ENCODE measurements around the gene SLC16A2. TPM values are rescaled to one million over a fixed set of nuclear protein-coding genes. Genes with fewer than 3 reads are reported as not detected.
"Not testable (repeated sequence)": the region's sequence is repeated elsewhere in the genome, so short reads cannot be mapped to it uniquely, and the experiment has no call there.

The SLC16A2 gene
- total RNA-seq, 6 experiments from 2014 or later, result 16.7 to 68.8 (median 53.4) TPM

DNA sequence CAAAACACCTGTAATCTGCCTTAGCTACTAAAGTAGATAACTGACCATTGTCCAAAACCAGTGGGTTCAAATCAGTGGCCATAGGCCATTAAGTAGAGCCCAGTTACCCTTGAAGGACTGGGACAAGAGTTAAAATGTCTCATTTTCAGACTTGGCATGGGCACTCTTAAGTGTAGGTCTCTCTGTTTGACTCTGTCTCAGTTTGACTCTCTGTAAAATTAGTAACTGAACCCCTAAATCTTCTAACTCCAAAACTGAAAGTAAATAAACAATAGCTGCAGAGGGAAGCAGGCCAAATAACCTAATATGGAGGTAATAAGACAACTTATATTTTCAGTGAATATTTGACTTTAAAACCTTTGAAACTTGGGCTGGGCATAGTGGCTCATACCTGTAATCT is 89.1 kb downstream of the SLC16A2 start:
- ATAC-seq (no peak), DNase-seq (no peak)
- no peaks in the 10 kb centered on the region for H3K9me3 ChIP-seq

GRCh38 chrX:74511704-74512103 is 90.4 kb downstream of the SLC16A2 start:
- 50% methylated on average over 3 of the region's 3 CpGs for WGBS (ENCODE audit: insufficient coverage, low coverage, low lambda C conversion rate, missing lambda C conversion rate)
- ATAC-seq, result peak in 3 of 4 donors; percentile 37 to 42 (median 42)
- intact Hi-C loops (cut with DNase I), result no loop called here

More for the DNA sequence above, 89.1 kb downstream of the SLC16A2 start:
- H3K4me1 ChIP-seq, result peaks cover 0 to 15% (median 4%) of the 10 kb centered on the region in 4 donors
- no peaks in the 10 kb centered on the region for H3K27me3 ChIP-seq
- no peaks in the 10 kb centered on the region for H3K36me3 ChIP-seq
- no peak overlapping the region for H3K27ac ChIP-seq
- TF ChIP-seq POLR2A (IDR thresholded peaks at IDR 0.05), result no peak
- TF ChIP-seq, protein P1, sequence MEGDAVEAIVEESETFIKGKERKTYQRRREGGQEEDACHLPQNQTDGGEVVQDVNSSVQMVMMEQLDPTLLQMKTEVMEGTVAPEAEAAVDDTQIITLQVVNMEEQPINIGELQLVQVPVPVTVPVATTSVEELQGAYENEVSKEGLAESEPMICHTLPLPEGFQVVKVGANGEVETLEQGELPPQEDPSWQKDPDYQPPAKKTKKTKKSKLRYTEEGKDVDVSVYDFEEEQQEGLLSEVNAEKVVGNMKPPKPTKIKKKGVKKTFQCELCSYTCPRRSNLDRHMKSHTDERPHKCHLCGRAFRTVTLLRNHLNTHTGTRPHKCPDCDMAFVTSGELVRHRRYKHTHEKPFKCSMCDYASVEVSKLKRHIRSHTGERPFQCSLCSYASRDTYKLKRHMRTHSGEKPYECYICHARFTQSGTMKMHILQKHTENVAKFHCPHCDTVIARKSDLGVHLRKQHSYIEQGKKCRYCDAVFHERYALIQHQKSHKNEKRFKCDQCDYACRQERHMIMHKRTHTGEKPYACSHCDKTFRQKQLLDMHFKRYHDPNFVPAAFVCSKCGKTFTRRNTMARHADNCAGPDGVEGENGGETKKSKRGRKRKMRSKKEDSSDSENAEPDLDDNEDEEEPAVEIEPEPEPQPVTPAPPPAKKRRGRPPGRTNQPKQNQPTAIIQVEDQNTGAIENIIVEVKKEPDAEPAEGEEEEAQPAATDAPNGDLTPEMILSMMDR (IDR thresholded peaks at IDR 0.05), result no peak
- intact Hi-C loops (cut with DNase I), result no loop called here
- no peak overlapping the region for H3K4me3 ChIP-seq

GRCh38 chrX:74514384-74514783 is 93.1 kb downstream of the SLC16A2 start:
- DNase-seq, result peak; percentile 48 to 77 (median 64)
- no peak for TF ChIP-seq POLR2A (IDR thresholded peaks at IDR 0.05)
- TF ChIP-seq, protein P1 (IDR thresholded peaks at IDR 0.05), result no peak
- 21% methylated on average over 2 of the region's 2 CpGs for WGBS (ENCODE audit: insufficient coverage, low coverage, low lambda C conversion rate, missing lambda C conversion rate)
- Histone ChIP-seq H3K9me3 (no peaks in the 10 kb centered on the region), H3K27ac (no peak overlapping the region), H3K4me1 (peaks cover 0 to 9% (median 4%) of the 10 kb centered on the region in 4 donors), H3K27me3 (no peaks in the 10 kb centered on the region), H3K36me3 (no peaks in the 10 kb centered on the region), H3K4me3 (no peak overlapping the region)
- peak; percentile 88 to 97 (median 91) for ATAC-seq
- intact Hi-C loops (cut with DNase I), result no loop called here

More at GRCh38 chrX:74511704-74512103, 90.4 kb downstream of the SLC16A2 start:
- Histone ChIP-seq H3K4me1 (peaks cover 0 to 13% (median 4%) of the 10 kb centered on the region in 4 donors), H3K36me3 (no peaks in the 10 kb centered on the region), H3K27me3 (no peaks in the 10 kb centered on the region), H3K9me3 (no peaks in the 10 kb centered on the region), H3K4me3 (no peak overlapping the region), H3K27ac (no peak overlapping the region)
- TF ChIP-seq, protein P1 (IDR thresholded peaks at IDR 0.05), result no peak
- TF ChIP-seq POLR2A (IDR thresholded peaks at IDR 0.05), result no peak
- no peak for DNase-seq

- 21% methylated on average over 2 of the region's 2 CpGs for WGBS (ENCODE audit: insufficient coverage, low coverage, low lambda C conversion rate, missing lambda C conversion rate)
- DNase-seq (no peak), ATAC-seq (no peak)
- no peaks in the 10 kb centered on the region for H3K27me3 ChIP-seq
- no peaks in the 10 kb centered on the region for H3K36me3 ChIP-seq
- TF ChIP-seq POLR2A (IDR thresholded peaks at IDR 0.05), result no peak
- TF ChIP-seq, protein P1 (IDR thresholded peaks at IDR 0.05), result no peak
- no peak overlapping the region for H3K4me3 ChIP-seq
- no peak overlapping the region for H3K27ac ChIP-seq
- no peaks in the 10 kb centered on the region for H3K9me3 ChIP-seq
- intact Hi-C loops (cut with DNase I), result no loop called here
- H3K4me1 ChIP-seq, result peaks cover 0 to 9% (median 4%) of the 10 kb centered on the region in 4 donors
These were observed 94.1 kb downstream of the SLC16A2 start for GRCh38 chrX:74515356-74515755.

- H3K4me1 ChIP-seq; H3K9me3 ChIP-seq; H3K27ac ChIP-seq; H3K27me3 ChIP-seq; DNase-seq; H3K36me3 ChIP-seq; intact Hi-C loops (cut with DNase I); H3K4me3 ChIP-seq; ATAC-seq: not testable (repeated sequence)
- WGBS (ENCODE audit: insufficient coverage, low coverage, low lambda C conversion rate, missing lambda C conversion rate), result 29% methylated on average over 1 of the region's 1 CpG
These were observed 94.7 kb downstream of the SLC16A2 start for GRCh38 chrX:74516013-74516412.

All from right lobe of liver (tissue), 6 donors.